ENCODE data around the gene DCBLD2. TPM values are rescaled to one million over a fixed set of nuclear protein-coding genes. Genes with fewer than 3 reads are reported as not detected.

The DCBLD2 gene
- polyA plus RNA-seq, 1 of the 3 experiments (the other 2 are of a cell fraction): 159 TPM

GRCh38 chr3:98786364-98787006, 115.0 kb downstream of the DCBLD2 start:
- CTCF ChIA-PET: interaction anchor here (1.0 kb wide), 1 partner anchor 208 kb away, joined by 3 read pairs; no protein-coding TSS in a partner anchor
- POLR2A ChIA-PET: no interaction called here
- no peak for DNase-seq

More at GRCh38 chr3:98786364-98787006, 115.0 kb downstream of the DCBLD2 start:
- H3K79me2 ChIP-seq (ENCODE audit: insufficient read depth): no peaks in the 10 kb centered on the region
- H3K9me3 ChIP-seq: no peaks in the 10 kb centered on the region
- no peak overlapping the region for H3K4me2 ChIP-seq
- H3K9me2 ChIP-seq: no peaks in the 10 kb centered on the region
- H4K20me1 ChIP-seq (ENCODE audit: insufficient read depth): no peaks in the 10 kb centered on the region; the same call in 1 of the 2 replicates
- no peak overlapping the region for H2AFZ ChIP-seq (ENCODE audit: low read depth)
- H3K9ac ChIP-seq: no peak overlapping the region
- peak overlapping the region; percentile 40 to 73; a peak in 3 of 4 replicates for H3K27ac ChIP-seq (ENCODE audit: low read depth in 2 of 2, low read length in 1 of 2)
- H3K4me1 ChIP-seq (ENCODE audit: control insufficient read depth in 1 of 2, insufficient read depth in 2 of 2, low read depth in 1 of 2, low read length in 1 of 2): peaks cover 15 to 18% of the 10 kb centered on the region in 2 experiments
- H3K36me3 ChIP-seq (replicated peaks in 1 of 2; ENCODE audit: control insufficient read depth in 1 of 2, insufficient read depth in 2 of 2, low read length in 1 of 2): peaks cover 0 to 68% of the 10 kb centered on the region in 2 experiments
- H3K4me3 ChIP-seq (ENCODE audit: low read depth in 2 of 2, low read length in 1 of 2): no peak overlapping the region
- H3F3A ChIP-seq (replicated peaks; ENCODE audit: insufficient read depth): peaks cover 58% of the 10 kb centered on the region
- TF ChIP-seq EP300 (IDR thresholded peaks at IDR 0.05; ENCODE audit: borderline replicate concordance in 1 of 2, low read depth in 1 of 2, low read length in 1 of 2) (no peak), CHD2 (IDR thresholded peaks at IDR 0.05; ENCODE audit: low read length, partially characterized antibody) (no peak), PBX3 (IDR thresholded peaks at IDR 0.05) (no peak), REST (IDR thresholded peaks at IDR 0.05; ENCODE audit: low read depth, low read length) (no peak)
- 90% methylated on average over 4 of the region's 4 CpGs for WGBS (ENCODE audit: low lambda C conversion rate)
- H3K27me3 ChIP-seq (ENCODE audit: insufficient read depth): no peaks in the 10 kb centered on the region
